ENCODE measurements around the gene YPEL4.

The YPEL4 gene

DNA sequence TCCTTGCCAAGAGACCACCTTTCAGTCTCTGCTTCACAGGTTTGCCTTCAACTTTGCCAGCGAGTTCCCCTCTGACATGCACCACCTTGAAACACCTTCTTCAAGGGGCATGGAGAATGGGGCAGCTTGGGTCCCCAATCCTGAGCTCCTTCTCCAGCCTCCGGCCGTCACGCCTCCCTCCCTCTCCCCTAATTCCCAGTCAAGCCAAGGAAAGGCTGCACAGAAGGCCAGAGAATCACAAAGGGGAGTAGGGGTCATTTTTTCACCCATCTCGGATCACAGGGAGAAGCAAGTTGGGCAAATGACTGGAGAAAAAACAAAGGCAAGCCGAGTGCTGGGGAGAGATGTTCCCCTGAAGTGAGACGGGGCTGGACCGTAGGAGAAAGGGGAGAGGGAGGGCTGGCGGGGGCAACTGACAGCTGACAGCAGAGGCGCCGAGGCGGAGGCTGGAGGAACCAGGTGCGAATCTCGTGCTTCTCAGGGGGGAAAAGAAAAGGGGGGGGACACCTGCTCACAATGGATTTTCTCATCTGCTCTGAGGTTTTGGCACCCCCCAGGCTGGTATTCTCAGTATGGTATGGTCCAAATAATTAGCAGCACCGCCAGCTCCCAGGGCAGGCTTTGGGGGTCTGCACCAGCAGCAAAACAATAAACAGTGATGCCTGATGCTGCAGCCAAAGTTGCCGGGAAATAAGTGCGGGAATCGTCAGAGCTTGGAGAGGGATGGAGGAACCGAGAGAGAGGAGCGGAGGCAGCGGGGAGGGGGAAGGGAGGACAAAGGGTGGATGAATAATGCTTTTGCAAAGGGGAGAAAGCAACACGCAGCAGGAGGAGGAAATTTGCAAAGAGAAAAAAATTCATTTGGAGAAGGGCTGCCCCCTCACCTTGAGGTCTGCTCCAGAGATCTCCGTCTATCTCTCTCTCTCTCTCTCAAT is 644 bp downstream of the YPEL4 start:
- peak in 3 of 6 experiments; percentile 38 to 50 (median 39) for DNase-seq

DNA sequence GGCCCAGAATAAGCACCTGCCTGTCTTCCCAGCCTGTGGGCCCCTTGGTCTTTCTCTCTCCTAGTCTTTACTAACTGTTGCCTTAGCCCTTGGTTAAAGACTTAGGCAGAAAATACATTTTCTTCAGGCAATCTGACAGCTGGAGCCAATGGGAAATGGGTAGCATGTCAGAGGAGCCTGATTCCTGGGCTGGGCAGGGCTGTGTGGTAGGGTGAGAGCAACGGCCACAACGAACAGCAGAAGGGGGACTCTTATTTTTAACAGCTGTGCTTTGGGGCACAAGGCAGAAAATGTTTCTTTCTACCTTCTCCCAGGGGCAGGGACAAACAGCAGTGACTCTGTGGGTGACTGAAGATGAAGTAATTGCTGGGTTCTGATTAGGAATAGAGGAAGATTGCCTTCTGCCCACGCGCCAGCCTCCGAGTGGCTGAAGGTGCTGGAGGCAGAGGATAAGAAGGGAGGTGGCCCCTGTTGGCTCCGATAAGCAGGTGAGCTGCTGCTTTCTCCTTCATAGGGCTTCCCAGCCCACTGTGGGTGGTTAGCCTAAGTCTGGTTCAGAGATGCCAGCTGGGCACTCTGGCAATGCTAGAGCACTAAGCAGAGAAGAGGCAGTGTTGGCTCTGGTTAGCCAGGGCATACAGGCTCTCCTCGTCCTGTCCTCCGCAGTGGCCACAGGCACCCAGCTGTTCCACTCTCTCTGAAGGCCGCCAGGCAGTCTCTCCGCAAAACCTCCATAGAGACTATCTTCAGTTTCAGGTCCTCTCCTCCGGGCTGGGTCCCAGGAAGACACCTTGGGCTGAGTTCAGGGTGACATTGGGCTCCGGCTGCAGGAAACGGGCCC is 1.5 kb downstream of the YPEL4 start:
- DNase-seq, result peak in 1 of 6 experiments; percentile 31

DNA sequence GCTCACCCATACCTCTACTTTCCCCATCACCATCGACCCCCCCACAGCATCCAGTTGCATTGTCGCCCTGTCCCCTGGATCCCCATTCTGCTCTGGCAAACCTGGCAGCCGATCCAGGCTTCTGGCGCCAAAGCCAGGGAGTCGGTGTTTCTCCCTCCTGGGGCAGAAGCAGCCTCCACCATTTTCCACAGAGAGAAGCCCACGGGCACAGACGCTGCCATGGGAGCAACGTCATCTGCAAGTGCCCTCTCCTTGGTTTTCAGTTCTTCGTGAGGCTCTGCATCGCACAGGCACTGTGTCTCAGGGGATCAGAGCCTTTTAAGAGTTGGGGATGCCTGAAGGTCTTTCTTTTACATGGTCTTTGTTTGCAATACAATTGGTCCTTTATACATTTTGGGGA is 2.3 kb downstream of the YPEL4 start:
- DNase-seq, result peak in 1 of 6 experiments; percentile 13

DNA sequence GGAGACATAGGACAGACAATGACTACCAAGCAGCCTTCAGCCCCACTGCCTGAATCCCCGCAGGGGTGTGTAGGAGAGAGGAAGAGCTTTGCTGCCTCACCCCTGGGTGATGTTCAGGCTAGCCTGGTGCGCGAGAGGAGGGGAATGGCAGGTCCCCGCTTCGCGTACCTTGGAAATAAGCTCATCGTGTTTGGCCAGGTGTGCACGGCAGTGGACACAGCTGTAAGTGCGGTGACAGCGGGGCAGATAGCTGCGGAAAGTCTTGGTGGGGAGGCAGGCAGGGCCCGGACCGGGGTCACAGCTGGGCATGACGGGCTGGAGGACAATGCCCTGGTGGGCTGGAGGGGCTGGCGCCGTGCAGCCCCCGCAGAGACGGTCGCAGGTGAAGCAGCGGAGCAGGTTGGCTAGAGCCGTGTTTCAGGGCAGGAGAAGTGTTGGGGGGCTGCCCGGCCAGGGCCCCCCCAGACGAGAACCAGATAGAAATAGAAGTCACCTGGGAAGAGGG is 2.9 kb downstream of the YPEL4 start:
- peak in 1 of 6 experiments; percentile 31 for DNase-seq

DNA sequence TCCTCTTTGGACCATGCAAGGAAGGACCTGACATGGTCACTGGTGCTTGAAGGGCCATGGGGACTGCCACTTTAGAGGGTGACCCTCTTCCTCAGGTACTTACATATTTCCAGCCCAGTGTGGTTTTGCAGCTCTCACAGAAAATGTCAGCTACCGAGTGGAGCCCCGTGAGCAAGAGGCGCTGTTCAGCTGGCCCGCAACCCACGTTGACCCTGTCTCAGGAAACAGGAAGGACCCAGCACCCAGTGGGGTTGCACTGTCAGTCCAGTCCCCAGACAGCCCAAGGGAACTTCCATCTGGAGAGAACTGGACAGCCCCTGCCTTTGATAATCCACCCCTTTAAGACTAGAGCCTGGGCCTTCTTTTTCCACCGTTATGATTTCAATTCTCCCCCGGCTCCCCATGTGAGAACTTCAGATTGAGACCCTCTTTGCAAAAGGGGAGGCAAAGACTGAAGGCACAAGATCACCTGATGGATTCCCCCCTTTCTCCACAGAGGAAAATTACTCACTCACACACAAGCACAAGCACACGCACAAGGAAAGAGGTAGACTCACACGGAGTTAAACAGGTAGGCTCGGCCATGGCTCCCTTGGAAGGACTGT is 3.4 kb downstream of the YPEL4 start:
- peak in 1 of 6 experiments; percentile 21 for DNase-seq

DNA sequence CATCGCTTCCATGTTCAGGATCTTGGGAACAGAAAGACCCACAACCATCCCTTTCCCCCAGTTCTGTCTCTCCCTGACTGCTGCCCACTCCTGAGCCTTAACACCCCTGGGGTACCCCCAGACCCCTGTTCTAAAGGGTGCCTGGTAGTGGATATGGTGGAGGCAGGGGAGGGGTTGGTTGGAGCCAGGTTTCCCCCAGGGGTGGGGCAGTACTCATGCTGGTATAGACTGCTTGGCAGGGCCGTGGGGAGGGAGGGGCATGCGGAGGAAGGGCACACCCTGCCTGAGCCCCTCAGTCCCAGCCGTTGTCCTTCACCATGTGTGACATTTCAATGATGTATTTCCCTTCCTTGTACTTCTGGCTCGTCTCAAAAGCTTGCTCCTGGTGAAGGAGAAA is 4.0 kb downstream of the YPEL4 start:
- DNase-seq, result no peak

DNA sequence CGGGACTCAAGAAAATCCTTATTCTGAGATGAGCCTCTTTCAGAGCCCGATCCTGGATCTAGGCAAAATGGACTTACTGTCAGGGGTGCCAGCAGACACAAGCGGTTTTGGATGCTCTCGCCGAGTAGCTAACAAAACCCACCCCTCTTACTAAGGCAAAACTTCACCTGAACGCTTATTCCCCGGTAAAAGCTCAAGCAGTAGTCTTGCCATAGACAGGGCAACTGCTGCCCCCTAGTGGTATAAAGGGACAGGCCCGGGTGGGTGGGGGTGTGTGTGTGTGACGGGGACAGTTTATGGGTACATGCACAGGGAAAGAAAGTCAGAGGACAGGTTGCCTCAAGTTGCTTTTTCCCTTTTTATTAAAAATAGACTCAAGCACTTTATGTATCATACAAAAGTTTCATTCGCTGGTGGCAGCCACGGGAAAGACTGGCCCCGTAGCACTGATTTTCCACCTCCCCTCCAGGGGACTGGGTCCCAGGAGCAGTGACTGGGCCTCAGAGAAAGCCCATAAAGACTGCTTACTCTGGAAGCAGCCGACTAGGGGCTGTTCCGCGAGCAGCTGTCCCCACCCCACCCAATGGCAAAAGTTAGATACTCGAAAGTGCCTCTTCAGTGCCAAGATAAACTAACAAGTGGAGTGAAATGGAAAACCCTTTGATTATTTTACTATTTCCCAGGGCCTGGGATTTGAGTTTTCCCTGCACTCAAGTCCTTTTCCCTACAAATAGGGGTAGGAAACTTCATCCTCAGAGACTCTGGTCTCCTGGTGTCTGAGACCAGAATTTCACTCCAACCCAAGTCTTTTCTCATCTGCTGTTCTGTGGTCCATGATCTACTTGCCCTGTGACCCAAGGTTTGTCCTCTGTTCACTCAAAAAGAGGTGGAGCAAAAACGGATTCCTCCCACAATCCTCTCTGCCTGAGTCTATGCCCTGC is 4.7 kb downstream of the YPEL4 start:
- peak; percentile 72 to 91 (median 80) for DNase-seq

DNA sequence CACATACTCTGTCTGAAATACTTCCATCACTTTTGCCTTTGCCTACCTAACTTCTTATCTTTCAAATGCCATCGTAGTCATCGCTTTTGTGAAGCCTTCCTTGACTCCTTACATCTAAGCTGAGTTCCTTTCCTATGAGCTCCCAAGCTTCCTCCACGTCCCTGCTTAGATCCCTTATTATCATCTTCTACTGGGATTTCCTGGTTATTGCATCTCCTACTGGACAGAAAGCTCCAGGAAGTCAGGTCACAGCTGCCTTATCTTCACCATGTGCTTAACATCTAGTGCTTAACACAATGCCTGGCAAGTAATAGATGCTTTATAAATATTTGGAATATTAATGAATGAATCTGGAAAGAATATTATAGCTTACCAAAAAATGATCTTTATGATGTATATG is 5.9 kb downstream of the YPEL4 start:
- DNase-seq, result no peak

DNA sequence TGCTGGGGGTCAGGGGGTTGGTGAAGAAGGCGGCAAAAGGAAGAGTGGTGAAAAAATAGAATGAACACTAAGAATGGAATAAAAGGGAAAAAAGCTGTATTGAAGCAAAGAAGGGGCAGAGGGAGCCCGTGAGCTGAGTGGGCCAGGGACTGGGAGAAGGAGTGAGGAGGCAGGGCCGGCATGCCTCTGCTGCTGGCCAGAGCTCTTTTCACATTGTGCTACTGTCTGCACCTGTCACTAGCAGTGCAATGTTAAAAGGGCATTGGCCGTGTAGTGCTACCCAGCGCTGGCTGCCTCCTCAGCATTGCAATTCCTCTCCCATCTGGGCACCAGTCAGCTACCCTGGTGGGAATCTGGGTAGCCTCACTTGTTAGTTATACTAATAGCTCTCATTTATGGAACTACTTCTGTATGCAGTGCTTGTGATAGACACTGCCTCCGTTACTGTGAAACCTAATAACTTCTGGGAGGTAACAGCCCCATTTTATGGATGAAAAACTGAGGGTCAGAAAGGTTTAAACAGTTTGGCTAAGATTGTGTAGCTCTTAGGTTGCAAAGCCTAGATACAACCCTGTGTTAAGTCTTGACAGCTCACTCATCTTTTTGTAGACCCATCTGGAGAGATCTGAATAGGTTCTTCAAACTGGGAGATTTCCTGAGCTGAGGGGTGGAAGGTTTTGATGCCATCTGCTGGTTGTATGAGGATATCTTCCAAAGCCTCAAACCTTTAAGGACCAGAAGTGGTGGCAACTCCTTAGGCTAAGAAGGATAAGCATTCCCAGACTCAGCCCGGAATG is 8.5 kb downstream of the YPEL4 start:
- DNase-seq, result peak in 2 of 6 experiments; percentile 42 to 44

DNA sequence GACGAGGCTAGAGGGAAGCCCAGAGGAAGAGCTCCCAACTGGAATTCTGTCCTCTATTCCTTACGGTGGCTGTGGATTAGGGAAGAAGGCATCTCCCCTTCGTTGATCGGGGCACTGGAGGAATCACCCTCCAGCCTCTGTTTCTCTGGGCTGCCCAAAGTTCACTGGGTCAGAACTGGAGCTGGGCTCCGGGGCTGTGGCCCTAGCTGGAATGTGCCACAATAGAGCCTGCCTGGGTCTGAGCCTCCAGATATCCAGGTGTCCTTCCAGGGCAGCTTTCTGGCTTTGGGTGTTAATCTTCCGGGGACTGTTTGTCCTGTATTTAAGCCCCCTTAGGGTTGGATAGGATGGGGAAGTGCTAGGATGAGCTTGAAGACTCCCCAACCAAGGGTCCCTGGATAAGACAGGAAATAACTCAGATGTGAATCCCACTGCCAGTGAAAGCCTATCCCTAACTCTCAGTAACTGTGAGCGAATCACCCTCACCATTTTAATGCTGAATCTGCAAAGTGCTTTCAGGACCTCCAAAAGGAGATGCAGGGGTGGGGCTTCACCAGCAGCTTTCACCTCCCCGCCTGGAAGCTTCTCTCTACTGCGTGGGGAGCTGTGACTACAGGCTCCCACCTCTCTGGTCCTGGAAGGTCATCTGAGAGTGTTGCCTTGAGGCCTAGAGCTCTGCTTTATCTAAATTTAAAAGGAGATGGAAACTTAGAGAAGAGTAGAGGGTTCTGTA is 9.5 kb downstream of the YPEL4 start:
- DNase-seq, result no peak

DNA sequence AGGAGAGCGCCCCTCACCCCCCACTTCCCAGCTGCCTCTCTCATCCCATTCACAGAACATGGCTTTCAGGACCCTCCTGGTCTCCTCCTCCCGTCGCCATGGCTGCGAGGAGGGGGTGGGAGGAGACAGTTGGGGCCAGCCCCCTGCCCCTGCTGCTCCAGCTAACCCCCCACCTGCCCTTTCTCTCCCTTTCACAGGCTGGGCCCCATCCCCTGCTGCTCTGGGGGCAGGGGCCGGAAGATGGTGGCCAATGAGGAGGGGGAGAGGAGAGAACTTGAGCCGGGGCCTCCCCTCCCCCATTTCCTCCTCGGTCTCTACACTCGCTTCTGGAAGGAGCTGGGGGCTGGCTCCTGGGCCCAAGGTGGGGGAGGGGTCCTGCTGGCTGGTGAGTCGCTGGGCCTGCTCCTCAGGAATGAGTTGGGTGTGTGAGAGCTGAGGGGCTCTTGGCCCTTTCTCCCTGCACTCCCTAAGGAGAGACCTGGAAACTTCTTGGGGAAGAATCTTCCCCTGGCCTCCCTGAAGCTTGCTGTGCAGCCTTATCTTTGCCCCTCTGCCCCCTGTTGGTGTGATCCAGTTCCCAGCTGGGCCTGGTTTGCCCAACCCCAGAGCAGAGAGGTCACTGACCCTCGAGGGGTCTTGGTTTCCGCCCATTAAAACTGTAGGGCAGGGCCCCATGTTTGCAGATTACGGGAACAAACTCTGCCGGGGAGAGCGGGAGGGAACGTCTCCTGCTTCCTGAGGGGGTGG is 10.2 kb downstream of the YPEL4 start:
- peak in 3 of 6 experiments; percentile 17 to 53 (median 18) for DNase-seq

DNA sequence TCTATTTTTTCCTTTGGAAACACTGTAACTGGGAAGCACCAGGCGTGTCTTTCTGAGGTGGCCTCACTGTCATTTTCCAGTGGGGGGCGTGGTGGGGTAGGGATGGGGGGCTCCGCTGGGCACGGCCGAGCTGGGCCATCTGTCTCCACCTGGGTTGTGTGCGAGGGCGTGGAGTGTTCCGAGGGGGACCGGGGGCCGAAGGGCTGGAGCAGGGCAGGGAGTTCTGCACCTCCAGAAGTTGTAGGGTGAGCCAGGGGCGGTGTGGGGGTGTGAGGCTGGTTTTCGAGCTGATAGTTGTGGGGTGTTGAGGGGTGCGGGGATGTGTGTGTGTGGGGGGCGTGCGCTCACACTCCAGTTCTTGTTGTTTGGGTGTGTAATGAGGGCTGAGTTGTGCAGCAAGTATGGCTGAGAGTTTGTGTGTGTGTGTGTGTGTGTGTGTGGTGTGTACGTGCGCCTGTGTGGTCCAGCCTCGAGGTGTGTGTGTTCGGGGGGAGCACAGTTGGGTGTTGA is 10.8 kb downstream of the YPEL4 start:
- no peak for DNase-seq

DNA sequence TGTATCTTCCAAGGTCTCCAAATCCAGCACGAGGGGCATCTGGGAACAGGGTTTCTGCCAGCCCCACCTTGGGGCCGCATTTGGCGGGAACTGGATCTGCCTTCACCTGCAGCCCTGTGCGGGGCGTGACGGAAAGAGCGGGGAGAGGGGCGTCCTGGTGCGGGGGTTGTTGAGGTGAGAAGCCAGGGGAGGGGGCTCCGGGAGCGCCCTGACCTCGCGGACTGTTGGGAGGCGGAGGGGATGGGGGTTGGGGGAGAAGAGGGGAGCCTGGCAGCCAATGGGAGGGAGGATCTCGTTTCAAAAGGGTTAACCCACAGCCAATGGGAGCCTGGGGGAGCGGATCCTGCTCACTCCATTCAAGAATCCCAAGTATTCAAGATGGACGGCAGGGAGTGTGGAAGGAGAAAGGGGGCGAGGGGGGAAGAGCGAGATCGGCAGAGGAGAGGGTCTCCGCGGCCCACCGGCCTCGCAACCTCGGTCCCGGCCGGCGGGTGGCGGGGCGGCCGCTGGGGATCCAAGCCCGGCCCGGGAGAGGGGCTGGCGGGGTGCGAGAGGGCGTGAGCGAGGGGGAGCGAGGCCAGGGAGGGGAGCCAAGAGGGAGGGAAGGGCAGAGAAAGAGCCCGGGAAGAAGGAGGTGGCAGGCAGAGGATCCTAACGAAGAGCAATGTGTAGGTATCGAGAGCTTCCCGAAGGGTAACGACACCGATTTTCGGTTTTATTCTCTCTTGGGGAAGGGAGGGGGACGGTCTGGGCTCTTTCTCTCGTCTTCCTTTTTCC is 11.5 kb downstream of the YPEL4 start:
- peak in 2 of 6 experiments; percentile 9 to 11 for DNase-seq

DNA sequence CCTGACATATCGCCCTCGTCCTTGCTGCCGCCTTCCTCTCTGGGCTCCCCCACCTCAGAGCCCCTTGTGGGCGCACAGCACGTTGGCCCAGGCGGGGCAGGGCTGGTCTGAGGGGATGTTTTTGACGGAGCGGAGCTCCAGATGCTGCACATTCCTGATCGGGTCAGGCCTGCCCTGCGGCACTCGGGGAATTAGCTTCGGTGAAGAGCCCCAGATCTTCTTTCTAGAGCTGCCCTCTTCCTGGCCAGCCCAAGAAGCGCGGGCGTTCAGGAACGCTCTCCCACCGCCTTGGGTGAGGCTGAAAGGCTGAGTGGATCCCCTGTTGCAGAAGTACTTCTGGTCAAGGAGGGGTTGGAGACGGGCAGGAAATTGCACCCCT is 12.1 kb downstream of the YPEL4 start:
- no peak for DNase-seq

DNA sequence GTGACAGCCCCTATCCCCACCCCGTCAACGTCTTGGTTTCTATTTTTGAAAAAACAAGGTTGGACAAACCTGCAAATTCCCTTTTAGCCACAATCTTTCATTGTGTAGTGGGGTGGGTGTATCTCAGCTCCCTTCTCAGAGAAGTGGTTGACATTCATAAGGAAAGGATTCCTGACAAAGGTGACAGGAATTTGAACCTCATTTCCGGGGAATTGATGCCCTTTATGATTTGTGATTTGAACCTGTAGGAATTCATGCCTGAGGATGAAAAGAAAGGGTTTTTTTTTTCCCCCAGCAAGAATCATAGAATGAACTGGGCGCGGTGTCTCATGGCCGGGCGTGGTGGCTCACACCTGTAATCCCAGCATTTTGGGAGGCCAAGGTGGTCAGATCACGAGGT is 14.5 kb downstream of the YPEL4 start:
- no peak for DNase-seq

DNA sequence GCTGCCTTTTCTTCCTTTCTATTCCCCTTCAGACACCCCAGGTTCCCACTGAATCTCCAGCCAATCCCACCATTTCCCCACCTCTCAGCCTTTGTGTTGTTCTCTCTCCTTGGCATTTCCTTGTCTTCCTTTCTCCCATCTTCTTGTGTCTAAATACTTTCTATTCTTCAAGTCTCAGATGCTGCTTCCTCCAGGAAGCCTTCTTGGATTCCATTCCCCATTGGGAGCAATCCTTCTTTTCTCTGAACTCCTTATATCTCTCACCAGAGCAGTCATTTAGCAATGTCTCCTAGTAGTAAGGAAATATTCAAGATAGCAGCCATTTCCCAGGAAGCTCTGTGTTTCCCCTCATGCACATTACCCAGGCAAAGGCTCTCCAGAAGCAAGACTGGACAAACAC is 15.4 kb downstream of the YPEL4 start:
- DNase-seq, result no peak

DNA sequence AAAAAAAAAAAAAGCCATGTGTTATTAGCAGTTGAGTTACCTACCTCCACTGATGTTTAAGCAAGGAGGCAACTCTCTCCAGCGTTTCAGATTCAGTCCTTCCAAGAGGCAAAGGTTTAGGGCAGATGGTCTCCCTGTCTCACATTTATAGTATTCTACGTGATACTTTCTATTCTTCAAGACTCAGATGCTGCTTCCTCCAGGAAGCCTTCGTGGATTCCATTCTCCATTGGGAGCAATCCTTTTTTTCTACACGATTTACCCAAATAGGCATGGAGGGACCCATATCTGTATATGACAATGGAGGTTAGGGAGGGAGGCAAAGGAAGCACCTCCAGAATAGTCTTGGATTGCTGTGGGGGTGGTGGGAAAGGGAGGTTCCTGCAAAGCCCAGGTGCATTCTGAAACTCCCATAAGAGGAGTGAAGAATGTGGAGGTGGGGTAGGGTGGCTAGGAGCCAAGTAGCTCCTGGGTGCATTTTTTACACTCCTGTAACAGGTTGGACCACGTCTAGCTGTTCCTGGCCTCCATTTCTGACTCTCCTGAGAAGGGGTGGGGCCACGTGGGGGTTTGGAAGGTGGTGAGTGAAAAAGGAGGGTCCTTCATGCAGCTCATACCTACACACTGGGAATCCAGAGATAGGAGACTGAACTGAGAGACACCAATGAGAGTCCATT is 16.2 kb downstream of the YPEL4 start:
- no peak for DNase-seq

DNA sequence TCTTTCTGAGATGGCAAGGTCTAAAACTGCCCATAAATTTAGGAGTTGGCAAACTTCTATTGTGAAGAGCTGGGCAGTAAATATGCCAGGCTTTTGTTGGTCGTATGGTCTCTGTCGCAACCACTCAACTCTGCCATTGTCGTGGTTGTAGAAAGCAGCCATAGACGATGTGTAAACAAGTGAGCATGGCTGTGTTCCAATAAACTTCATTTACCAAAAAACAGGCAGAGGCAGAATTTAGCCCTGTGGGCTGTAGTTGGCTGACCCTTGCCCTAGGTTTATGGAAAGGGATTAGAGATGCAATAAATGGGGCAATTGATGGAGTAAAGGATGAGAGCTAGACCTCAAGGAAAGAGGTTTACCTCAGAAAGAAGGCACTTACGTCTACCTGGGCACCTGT is 17.6 kb downstream of the YPEL4 start:
- DNase-seq, result no peak
